Activated CD4-positive, CD25-positive, alpha-beta regulatory T cell treated with anti-CD3 and anti-CD28 coated beads, Interleukin-2, amount 50 U/mL, for 16 hours (primary cell): ENCODE measurements around the gene BRCA2.
A peak's percentile ranks its signal among the peaks of the same experiment; 100 is the strongest.

Experiments used
- DNase-seq: peaks from one replicate; pipeline ENCODE4 v3.0.0-alpha.2; 2020; ENCODE audit warnings: low read depth, low spot score

BRCA2 gene

GRCh38 chr13:32315238-32316027 lies at the start of gene BRCA2, which contains the start of gene ZAR1L:
Gene BRCA2, plus strand, starts transcription at chr13:32315508. Its CDS starts 953 bp downstream, at chr13:32316461.
Gene ZAR1L, minus strand, starts transcription at chr13:32315363. Its CDS starts 3,438 bp downstream, at chr13:32311925.
- DNase-seq: peak; percentile 80

GRCh38 chr13:32265726-32266125 lies 49.6 kb upstream of the BRCA2 start:
- DNase-seq: no peak

GRCh38 chr13:32266130-32266529 lies 49.2 kb upstream of the BRCA2 start:
- DNase-seq: no peak

GRCh38 chr13:32267836-32268439 lies 47.4 kb upstream of the BRCA2 start:
- DNase-seq: peak; percentile 7

GRCh38 chr13:32272021-32272683 lies 43.2 kb upstream of the BRCA2 start:
- DNase-seq: no peak

GRCh38 chr13:32277839-32278238 lies 37.5 kb upstream of the BRCA2 start:
- DNase-seq: no peak

- DNase-seq: no peak
These were observed 36.9 kb upstream of the BRCA2 start for GRCh38 chr13:32278426-32278825.

GRCh38 chr13:32281096-32281495 lies 34.2 kb upstream of the BRCA2 start:
- DNase-seq: no peak

GRCh38 chr13:32282096-32282711 lies 33.1 kb upstream of the BRCA2 start:
- DNase-seq: no peak

GRCh38 chr13:32284927-32285632 lies 30.2 kb upstream of the BRCA2 start:
- DNase-seq: no peak

- DNase-seq: no peak
These were observed 29.7 kb upstream of the BRCA2 start for GRCh38 chr13:32285633-32285965.

- DNase-seq: no peak
These were observed 18.1 kb upstream of the BRCA2 start for GRCh38 chr13:32297206-32297605.

GRCh38 chr13:32298695-32299094 lies 16.6 kb upstream of the BRCA2 start:
- DNase-seq: no peak

- no peak for DNase-seq
These were observed 15.4 kb upstream of the BRCA2 start for GRCh38 chr13:32299893-32300292.

GRCh38 chr13:32300406-32300805 lies 14.9 kb upstream of the BRCA2 start:
- DNase-seq: no peak

GRCh38 chr13:32300920-32301319 lies 14.4 kb upstream of the BRCA2 start:
- DNase-seq: no peak

- DNase-seq: no peak
These were observed 12.8 kb upstream of the BRCA2 start for GRCh38 chr13:32302461-32302860.

- DNase-seq: no peak
These were observed 9.7 kb upstream of the BRCA2 start for GRCh38 chr13:32305646-32306045.

GRCh38 chr13:32309312-32310133 lies 5.8 kb upstream of the BRCA2 start:
- DNase-seq: no peak

- DNase-seq: no peak
These were observed 5.1 kb upstream of the BRCA2 start for GRCh38 chr13:32310134-32310706.
